DOHH2 (cell line): Measurements from ENCODE around the gene ZNF467.

Source experiments
- H3F3A ChIP-seq: fragments of 200-600 bp; sonication (generic), shearing (Covaris generic); 2 replicates; pipeline ENCODE4 v1.6.0; 2016; ENCODE audit warnings: antibody characterized with exemption, mild to moderate bottlenecking; ENCODE audit not compliant: control insufficient read depth, insufficient read depth
- H3K27ac ChIP-seq: fragments of 200-600 bp; sonication (generic); 2 replicates; pipeline ENCODE4 v1.5.1; 2014; ENCODE audit warnings: low read depth, mild to moderate bottlenecking, low read length, moderate library complexity
- H3K27me3 ChIP-seq: fragments of 200-600 bp; sonication (generic); 2 replicates; pipeline ENCODE4 v1.6.1; 2014; ENCODE audit warnings: mild to moderate bottlenecking, low read length, mixed read lengths; ENCODE audit not compliant: control insufficient read depth
- H3K36me3 ChIP-seq: fragments of 200-600 bp; sonication (generic); 2 replicates; pipeline ENCODE4 v1.6.1; 2014; ENCODE audit warnings: mild to moderate bottlenecking, low read length, moderate library complexity, mixed read lengths; ENCODE audit not compliant: control insufficient read depth
- H3K4me1 ChIP-seq: fragments of 200-600 bp; sonication (generic); 2 replicates; pipeline ENCODE4 v1.6.1; 2014; ENCODE audit warnings: mild to moderate bottlenecking, low read length, mixed read lengths; ENCODE audit not compliant: control insufficient read depth
- H3K4me2 ChIP-seq: fragments of 200-600 bp; sonication (generic); 2 replicates; pipeline ENCODE4 v1.6.0; 2014; ENCODE audit warnings: mild to moderate bottlenecking, low read length, moderate library complexity
- H3K4me3 ChIP-seq: fragments of 200-600 bp; sonication (generic); 2 replicates; pipeline ENCODE4 v1.5.1; 2014; ENCODE audit warnings: mild to moderate bottlenecking, low read length, mixed read lengths
- H3K79me2 ChIP-seq: fragments of 200-600 bp; sonication (generic); 2 replicates; pipeline ENCODE4 v1.6.1; 2014; ENCODE audit warnings: mild to moderate bottlenecking, low read length, mixed read lengths; ENCODE audit not compliant: control insufficient read depth
- H3K9me2 ChIP-seq: fragments of 200-600 bp; sonication (generic); replicated peaks from 2 replicates; pipeline ENCODE4 v1.6.1; 2014; ENCODE audit warnings: mild to moderate bottlenecking, low read length, mixed read lengths; ENCODE audit not compliant: control insufficient read depth
- H3K9me3 ChIP-seq: fragments of 200-600 bp; sonication (generic); 2 replicates; pipeline ENCODE4 v1.6.1; 2014; ENCODE audit warnings: antibody characterized with exemption, low read length, mixed read lengths; ENCODE audit not compliant: control insufficient read depth, insufficient read depth
- H4K20me1 ChIP-seq: fragments of 200-600 bp; sonication (generic); 2 replicates; pipeline ENCODE4 v1.6.0; 2014; ENCODE audit warnings: low read depth, mild to moderate bottlenecking, antibody characterized with exemption, low read length, moderate library complexity; ENCODE audit not compliant: control insufficient read depth, insufficient read depth
- CTCF ChIP-seq: fragments of 200-600 bp; sonication (generic); IDR thresholded peaks from one replicate; pipeline ENCODE4 v1.5.1; 2014; ENCODE audit warnings: antibody characterized with exemption, mild to moderate bottlenecking, low read depth, low read length; ENCODE audit not compliant: poor library complexity, severe bottlenecking
- EZH2phosphoT487 ChIP-seq: fragments of 200-600 bp; sonication (generic); IDR thresholded peaks from 2 replicates; pipeline ENCODE4 v1.6.1; 2017; ENCODE audit warnings: borderline replicate concordance, mild to moderate bottlenecking, antibody characterized with exemption, low read length, moderate library complexity, mixed read lengths

ZNF467 gene

GRCh38 chr7:149716007-149716931 lies 57.1 kb downstream of the ZNF467 start:
- Histone ChIP-seq H3K27ac (no peak overlapping the region), H3K79me2 (peaks cover 23% of the 10 kb centered on the region), H3K9me2 (no peaks in the 10 kb centered on the region), H3K9me3 (peaks cover 13% of the 10 kb centered on the region), H3K4me2 (peak overlapping the region; percentile 88), H3F3A (0 out of 2 replicates have a peak, but pooled peaks cover 5% of the 10 kb centered on the region), H3K36me3 (peaks cover 12% of the 10 kb centered on the region; the same call in 1 of the 2 replicates), H4K20me1 (no peaks in the 10 kb centered on the region), H3K4me1 (peaks cover 18% of the 10 kb centered on the region), H3K27me3 (no peaks in the 10 kb centered on the region), H3K4me3 (peak overlapping the region; percentile 85)
- TF ChIP-seq EZH2phosphoT487 (no peak), CTCF (no peak)

GRCh38 chr7:149715476-149715875 lies 57.9 kb downstream of the ZNF467 start:
- peaks cover 23% of the 10 kb centered on the region for H3K79me2 ChIP-seq
- TF ChIP-seq CTCF (no peak), EZH2phosphoT487 (no peak)
- H3F3A ChIP-seq: 0 out of 2 replicates have a peak, but pooled peaks cover 5% of the 10 kb centered on the region
- H3K36me3 ChIP-seq: peaks cover 7% of the 10 kb centered on the region; the same call in 1 of the 2 replicates
- no peaks in the 10 kb centered on the region for H3K9me2 ChIP-seq
- peak overlapping the region; percentile 88 for H3K4me2 ChIP-seq
- no peak overlapping the region for H3K27ac ChIP-seq
- H3K27me3 ChIP-seq: no peaks in the 10 kb centered on the region
- H3K9me3 ChIP-seq: peaks cover 20% of the 10 kb centered on the region
- peaks cover 18% of the 10 kb centered on the region for H3K4me1 ChIP-seq
- H4K20me1 ChIP-seq: no peaks in the 10 kb centered on the region
- H3K4me3 ChIP-seq: peak overlapping the region; percentile 85

GRCh38 chr7:149714910-149715471 lies 58.4 kb downstream of the ZNF467 start:
- Histone ChIP-seq H3K36me3 (peaks cover 4% of the 10 kb centered on the region; the same call in 1 of the 2 replicates), H4K20me1 (no peaks in the 10 kb centered on the region), H3K9me2 (no peaks in the 10 kb centered on the region), H3F3A (0 out of 2 replicates have a peak, but pooled peaks cover 5% of the 10 kb centered on the region), H3K79me2 (peaks cover 23% of the 10 kb centered on the region), H3K27ac (no peak overlapping the region), H3K9me3 (peaks cover 21% of the 10 kb centered on the region), H3K4me3 (peak overlapping the region; percentile 85), H3K4me2 (peak overlapping the region; percentile 88), H3K4me1 (peaks cover 18% of the 10 kb centered on the region), H3K27me3 (no peaks in the 10 kb centered on the region)
- TF ChIP-seq EZH2phosphoT487 (no peak), CTCF (no peak)
